GM19455 (cell line): ENCODE results near the gene NOD1.
"Not testable (repeated sequence)": the region's sequence is repeated elsewhere in the genome, so short reads cannot be mapped to it uniquely, and the experiment has no call there.

Experiments used
- ATAC-seq: cut with Tn5 transposase; IDR thresholded peaks from one replicate; pipeline ENCODE4 v1.9.1; 2021; ENCODE audit not compliant: unreplicated experiment

The NOD1 gene

GRCh38 chr7:30421647-30422196 lies 56.9 kb downstream of the NOD1 start:
- no peak for ATAC-seq

- no peak for ATAC-seq
Measured at GRCh38 chr7:30420662-30421061, 57.9 kb downstream of the NOD1 start.

GRCh38 chr7:30420080-30420479 lies 58.5 kb downstream of the NOD1 start:
- not testable (repeated sequence) for ATAC-seq

GRCh38 chr7:30413864-30414263 lies 64.7 kb downstream of the NOD1 start:
- ATAC-seq = no peak

GRCh38 chr7:30412782-30413504 lies 65.6 kb downstream of the NOD1 start:
- ATAC-seq = no peak

- ATAC-seq = no peak
Measured at GRCh38 chr7:30411897-30412296, 66.7 kb downstream of the NOD1 start.

GRCh38 chr7:30411173-30411572 lies 67.4 kb downstream of the NOD1 start:
- no peak for ATAC-seq

GRCh38 chr7:30406664-30407425 lies 71.7 kb downstream of the NOD1 start:
- no peak for ATAC-seq

GRCh38 chr7:30405179-30405578 lies 73.4 kb downstream of the NOD1 start:
- no peak for ATAC-seq

- ATAC-seq = no peak
Measured at GRCh38 chr7:30403477-30403876, 75.1 kb downstream of the NOD1 start.

- no peak for ATAC-seq
Measured at GRCh38 chr7:30396389-30396788, 82.2 kb downstream of the NOD1 start.

GRCh38 chr7:30395676-30396075 lies 82.9 kb downstream of the NOD1 start:
- ATAC-seq = no peak

GRCh38 chr7:30391806-30392205 lies 86.8 kb downstream of the NOD1 start:
- no peak for ATAC-seq

- ATAC-seq = no peak
Measured at GRCh38 chr7:30390736-30391636, 87.6 kb downstream of the NOD1 start.

GRCh38 chr7:30389791-30390190 lies 88.8 kb downstream of the NOD1 start:
- ATAC-seq = no peak

GRCh38 chr7:30382607-30383006 lies 96.0 kb downstream of the NOD1 start:
- no peak for ATAC-seq

- ATAC-seq = not testable (repeated sequence)
Measured at GRCh38 chr7:30380824-30381223, 97.8 kb downstream of the NOD1 start.

GRCh38 chr7:30380294-30380693 lies 98.3 kb downstream of the NOD1 start:
- no peak for ATAC-seq

GRCh38 chr7:30379741-30380140 lies 98.8 kb downstream of the NOD1 start:
- ATAC-seq = no peak

- ATAC-seq = no peak
Measured at GRCh38 chr7:30379131-30379530, 99.5 kb downstream of the NOD1 start.

- ATAC-seq = no peak
Measured at GRCh38 chr7:30378275-30378674, 100.3 kb downstream of the NOD1 start.
